Measurements from ENCODE around the gene MICAL2.

MICAL2 gene

DNA sequence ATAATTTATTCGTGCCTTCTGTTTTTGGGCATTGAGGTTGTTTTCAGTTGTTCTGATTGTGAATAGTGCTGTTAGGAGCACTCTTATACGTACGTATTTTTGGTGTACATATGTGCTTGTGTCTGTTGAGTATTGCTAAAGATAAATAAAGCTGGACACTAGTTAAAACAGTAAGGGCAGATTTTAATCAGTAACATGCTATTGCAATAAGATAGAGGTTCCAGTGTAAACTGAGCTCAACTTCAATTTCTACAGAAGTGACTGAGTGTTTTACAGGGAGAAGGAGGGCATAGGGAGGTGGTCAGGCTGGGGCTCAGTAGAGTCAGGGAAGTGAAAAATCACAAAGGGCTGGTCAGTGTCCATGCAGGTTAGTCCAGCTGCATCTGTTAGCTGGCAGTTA lies 191.0 kb downstream of the MICAL2 start:
- DNase-seq = no peak

DNA sequence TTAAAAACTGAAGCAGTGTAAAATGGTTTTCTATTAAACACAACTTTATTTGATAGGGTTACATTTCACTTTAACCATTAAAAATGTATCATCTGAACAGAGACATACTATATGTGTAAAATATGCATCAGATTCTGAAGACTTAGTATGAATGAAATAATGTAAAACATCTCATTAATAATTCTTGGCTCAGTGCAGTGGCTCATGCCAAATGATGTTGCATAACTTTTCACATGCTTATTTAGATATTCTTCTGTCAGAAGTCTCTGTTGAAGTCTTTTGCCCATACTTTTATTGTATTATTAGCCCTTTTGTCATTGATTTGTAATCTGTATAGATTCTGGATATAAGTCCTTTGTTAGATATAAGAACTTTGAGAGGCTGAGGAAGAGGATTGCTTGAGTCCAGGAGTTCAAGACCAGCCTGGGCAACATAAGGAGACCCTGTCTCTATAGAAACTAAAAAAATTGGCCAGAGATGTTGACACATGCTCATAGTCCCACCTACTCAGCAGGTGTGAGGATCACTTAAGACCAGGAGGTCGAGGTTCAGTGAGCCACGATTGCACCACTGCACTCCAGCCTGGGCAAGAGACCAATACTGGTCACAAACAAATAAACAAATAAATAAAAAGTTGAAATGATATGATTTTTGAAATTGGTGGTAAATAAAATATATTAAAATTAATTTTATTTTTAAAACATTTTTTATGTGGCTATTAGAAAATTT lies 193.2 kb downstream of the MICAL2 start:
- DNase-seq = no peak

DNA sequence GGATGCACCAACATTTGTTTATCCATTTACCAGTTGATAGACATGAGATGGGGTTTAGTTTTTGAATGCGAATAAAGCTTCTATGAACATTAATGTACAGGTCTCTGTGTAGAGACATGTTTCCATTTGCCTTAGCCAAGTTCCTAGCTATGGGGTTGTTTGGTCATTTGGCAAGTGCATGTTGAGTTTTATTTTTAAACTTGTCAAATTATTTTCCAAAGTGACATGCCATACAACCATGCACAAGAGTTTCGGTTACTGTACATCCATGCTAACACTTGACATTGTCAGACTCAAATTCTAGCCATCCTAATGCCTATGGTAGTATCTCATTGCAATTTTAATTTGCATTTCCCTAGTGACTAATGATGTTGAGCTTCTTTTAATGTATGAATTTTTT lies 196.4 kb downstream of the MICAL2 start:
- DNase-seq = no peak

DNA sequence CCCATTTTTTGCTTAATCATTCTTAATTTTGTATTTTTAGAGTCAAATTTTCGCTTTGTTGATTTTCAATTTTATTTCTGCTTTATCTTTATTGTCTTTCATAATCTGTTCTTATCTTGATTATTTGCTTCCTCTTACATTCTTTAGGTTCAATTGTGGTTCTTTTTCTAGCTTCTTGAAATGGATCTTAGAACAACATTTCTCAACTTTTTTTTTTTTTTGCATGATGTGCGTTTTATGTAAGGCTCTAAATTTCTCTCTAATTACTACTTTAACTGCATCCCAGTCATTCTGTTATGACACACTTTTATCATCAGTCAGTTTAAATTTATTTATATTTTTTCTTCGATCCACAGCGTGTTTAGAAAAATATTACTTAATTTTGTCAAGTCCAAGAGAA lies 201.7 kb downstream of the MICAL2 start:
- no peak for DNase-seq
